Measurements from ENCODE around the gene ZNF174. TPM values are rescaled to one million over a fixed set of nuclear protein-coding genes. Genes with fewer than 3 reads are reported as not detected.

ZNF174 gene
- total RNA-seq, 1 experiment from 2014 or later = 8.2 TPM

DNA sequence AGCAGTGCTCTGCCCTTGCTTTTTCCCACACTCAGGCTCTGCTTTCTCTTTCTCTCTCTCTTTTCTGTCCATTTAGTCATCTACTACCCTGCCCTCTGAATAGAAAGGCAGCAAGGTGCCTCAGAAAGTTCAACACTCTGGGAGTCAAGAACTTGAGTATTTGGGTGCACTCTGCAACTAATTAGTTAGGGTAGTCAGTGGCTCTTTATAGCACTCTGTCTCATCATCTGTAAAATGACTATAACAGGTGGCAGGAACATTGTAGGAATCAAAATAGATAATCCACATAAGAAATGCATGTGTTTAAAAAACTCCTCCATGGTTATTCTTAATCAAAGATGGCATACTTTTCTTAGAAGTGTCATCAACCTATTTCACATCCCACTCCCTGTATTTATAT, 38.1 kb upstream of the ZNF174 start:
- no peak for DNase-seq (ENCODE audit: low read depth, low spot score)
- TF ChIP-seq, protein P1, sequence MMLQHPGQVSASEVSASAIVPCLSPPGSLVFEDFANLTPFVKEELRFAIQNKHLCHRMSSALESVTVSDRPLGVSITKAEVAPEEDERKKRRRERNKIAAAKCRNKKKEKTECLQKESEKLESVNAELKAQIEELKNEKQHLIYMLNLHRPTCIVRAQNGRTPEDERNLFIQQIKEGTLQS (IDR thresholded peaks at IDR 0.05) = no peak
- TF ChIP-seq, protein P2, sequence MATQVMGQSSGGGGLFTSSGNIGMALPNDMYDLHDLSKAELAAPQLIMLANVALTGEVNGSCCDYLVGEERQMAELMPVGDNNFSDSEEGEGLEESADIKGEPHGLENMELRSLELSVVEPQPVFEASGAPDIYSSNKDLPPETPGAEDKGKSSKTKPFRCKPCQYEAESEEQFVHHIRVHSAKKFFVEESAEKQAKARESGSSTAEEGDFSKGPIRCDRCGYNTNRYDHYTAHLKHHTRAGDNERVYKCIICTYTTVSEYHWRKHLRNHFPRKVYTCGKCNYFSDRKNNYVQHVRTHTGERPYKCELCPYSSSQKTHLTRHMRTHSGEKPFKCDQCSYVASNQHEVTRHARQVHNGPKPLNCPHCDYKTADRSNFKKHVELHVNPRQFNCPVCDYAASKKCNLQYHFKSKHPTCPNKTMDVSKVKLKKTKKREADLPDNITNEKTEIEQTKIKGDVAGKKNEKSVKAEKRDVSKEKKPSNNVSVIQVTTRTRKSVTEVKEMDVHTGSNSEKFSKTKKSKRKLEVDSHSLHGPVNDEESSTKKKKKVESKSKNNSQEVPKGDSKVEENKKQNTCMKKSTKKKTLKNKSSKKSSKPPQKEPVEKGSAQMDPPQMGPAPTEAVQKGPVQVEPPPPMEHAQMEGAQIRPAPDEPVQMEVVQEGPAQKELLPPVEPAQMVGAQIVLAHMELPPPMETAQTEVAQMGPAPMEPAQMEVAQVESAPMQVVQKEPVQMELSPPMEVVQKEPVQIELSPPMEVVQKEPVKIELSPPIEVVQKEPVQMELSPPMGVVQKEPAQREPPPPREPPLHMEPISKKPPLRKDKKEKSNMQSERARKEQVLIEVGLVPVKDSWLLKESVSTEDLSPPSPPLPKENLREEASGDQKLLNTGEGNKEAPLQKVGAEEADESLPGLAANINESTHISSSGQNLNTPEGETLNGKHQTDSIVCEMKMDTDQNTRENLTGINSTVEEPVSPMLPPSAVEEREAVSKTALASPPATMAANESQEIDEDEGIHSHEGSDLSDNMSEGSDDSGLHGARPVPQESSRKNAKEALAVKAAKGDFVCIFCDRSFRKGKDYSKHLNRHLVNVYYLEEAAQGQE (IDR thresholded peaks at IDR 0.05; ENCODE audit: low read depth) = no peak
- TF ChIP-seq ZNF274 (IDR thresholded peaks at IDR 0.05; ENCODE audit: low read depth, low read length) (no peak), TCF7L2 (IDR thresholded peaks at IDR 0.05; ENCODE audit: borderline replicate concordance, extremely low read depth, insufficient read depth, insufficient read length) (no peak), ELF1 (IDR thresholded peaks at IDR 0.05; ENCODE audit: borderline replicate concordance, low read depth) (no peak), POLR2AphosphoS5 (IDR thresholded peaks at IDR 0.05; ENCODE audit: low read depth, low read length) (no peak), ZFX (IDR thresholded peaks at IDR 0.05) (no peak), EGR1 (IDR thresholded peaks at IDR 0.05; ENCODE audit: low read depth) (no peak), CBX3 (IDR thresholded peaks at IDR 0.05; ENCODE audit: low read depth) (no peak), SRF (IDR thresholded peaks at IDR 0.05; ENCODE audit: low read depth) (no peak), RAD21 (IDR thresholded peaks at IDR 0.05; ENCODE audit: low read depth) (no peak), FOSL1 (IDR thresholded peaks at IDR 0.05; ENCODE audit: low read depth) (no peak), SP1 (IDR thresholded peaks at IDR 0.05; ENCODE audit: low read depth) (no peak), YY1 (IDR thresholded peaks at IDR 0.05; ENCODE audit: extremely low read depth, insufficient replicate concordance, low read depth, low read length) (no peak)
- TF ChIP-seq, protein P3, sequence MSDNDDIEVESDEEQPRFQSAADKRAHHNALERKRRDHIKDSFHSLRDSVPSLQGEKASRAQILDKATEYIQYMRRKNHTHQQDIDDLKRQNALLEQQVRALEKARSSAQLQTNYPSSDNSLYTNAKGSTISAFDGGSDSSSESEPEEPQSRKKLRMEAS (IDR thresholded peaks at IDR 0.05) = no peak
- TF ChIP-seq, protein P4, sequence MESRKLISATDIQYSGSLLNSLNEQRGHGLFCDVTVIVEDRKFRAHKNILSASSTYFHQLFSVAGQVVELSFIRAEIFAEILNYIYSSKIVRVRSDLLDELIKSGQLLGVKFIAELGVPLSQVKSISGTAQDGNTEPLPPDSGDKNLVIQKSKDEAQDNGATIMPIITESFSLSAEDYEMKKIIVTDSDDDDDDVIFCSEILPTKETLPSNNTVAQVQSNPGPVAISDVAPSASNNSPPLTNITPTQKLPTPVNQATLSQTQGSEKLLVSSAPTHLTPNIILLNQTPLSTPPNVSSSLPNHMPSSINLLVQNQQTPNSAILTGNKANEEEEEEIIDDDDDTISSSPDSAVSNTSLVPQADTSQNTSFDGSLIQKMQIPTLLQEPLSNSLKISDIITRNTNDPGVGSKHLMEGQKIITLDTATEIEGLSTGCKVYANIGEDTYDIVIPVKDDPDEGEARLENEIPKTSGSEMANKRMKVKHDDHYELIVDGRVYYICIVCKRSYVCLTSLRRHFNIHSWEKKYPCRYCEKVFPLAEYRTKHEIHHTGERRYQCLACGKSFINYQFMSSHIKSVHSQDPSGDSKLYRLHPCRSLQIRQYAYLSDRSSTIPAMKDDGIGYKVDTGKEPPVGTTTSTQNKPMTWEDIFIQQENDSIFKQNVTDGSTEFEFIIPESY (IDR thresholded peaks at IDR 0.05; ENCODE audit: extremely low read depth, insufficient replicate concordance, low read length) = no peak
- POLR2A ChIA-PET = no interaction called here
- Histone ChIP-seq H2AFZ (ENCODE audit: low read depth, low read length, poor library complexity, severe bottlenecking) (no peak overlapping the region), H3K27ac (ENCODE audit: low read depth, low read length) (no peak overlapping the region), H3K4me3 (replicated peaks in 1 of 2; ENCODE audit: low read depth in 1 of 2, low read length in 2 of 2) (no peak overlapping the region), H3K9me2 (ENCODE audit: insufficient read depth) (no peaks in the 10 kb centered on the region), H3K4me2 (ENCODE audit: low read length) (no peak overlapping the region), H3K36me3 (ENCODE audit: control insufficient read depth in 1 of 2, insufficient read depth in 2 of 2, low read length in 2 of 2) (no peaks in the 10 kb centered on the region), H3K79me2 (ENCODE audit: insufficient read depth, low read length) (no peaks in the 10 kb centered on the region), H3K9me3 (ENCODE audit: control insufficient read depth in 1 of 2, insufficient read depth in 1 of 2, low read depth in 1 of 2, low read length in 2 of 2) (no peaks in the 10 kb centered on the region), H3K27me3 (ENCODE audit: insufficient read depth, low read length) (no peaks in the 10 kb centered on the region), H3K9ac (ENCODE audit: low read length) (no peak overlapping the region), H4K20me1 (ENCODE audit: insufficient read depth) (no peaks in the 10 kb centered on the region), H3K4me1 (ENCODE audit: control insufficient read depth in 1 of 2, insufficient read depth in 2 of 2, low read length in 2 of 2) (no peaks in the 10 kb centered on the region)
- intact Hi-C loops (cut with micrococcal nuclease) = no loop called here
- CTCF ChIA-PET = no interaction called here
- ATAC-seq = no peak
- RAD21 ChIA-PET (ENCODE audit: low non-redundant PET in 1 of 2, low total read pairs in 2 of 2, uncharacterized antibody in 2 of 2, unreplicated experiment in 2 of 2) = no interaction called here
- no TSS peak for BruUV-seq (replicated peaks)
